Stimulated activated CD8-positive, alpha-beta memory T cell treated with anti-CD3 and anti-CD28 coated beads, Interleukin-12 subunit alpha, Interleukin-12 subunit beta, amount 100 ng/mL, for 24 hours (primary cell): ENCODE measurements around the gene TTC28.
"Not testable (repeated sequence)": the region's sequence is repeated elsewhere in the genome, so short reads cannot be mapped to it uniquely, and the experiment has no call there.

ENCODE experiments used
- DNase-seq: peaks from one replicate; pipeline ENCODE4 v3.0.0-alpha.2; 2020; ENCODE audit errors: extremely low read depth

Gene TTC28

GRCh38 chr22:28188178-28188879, 491.3 kb downstream of the TTC28 start:
- no peak for DNase-seq

DNA sequence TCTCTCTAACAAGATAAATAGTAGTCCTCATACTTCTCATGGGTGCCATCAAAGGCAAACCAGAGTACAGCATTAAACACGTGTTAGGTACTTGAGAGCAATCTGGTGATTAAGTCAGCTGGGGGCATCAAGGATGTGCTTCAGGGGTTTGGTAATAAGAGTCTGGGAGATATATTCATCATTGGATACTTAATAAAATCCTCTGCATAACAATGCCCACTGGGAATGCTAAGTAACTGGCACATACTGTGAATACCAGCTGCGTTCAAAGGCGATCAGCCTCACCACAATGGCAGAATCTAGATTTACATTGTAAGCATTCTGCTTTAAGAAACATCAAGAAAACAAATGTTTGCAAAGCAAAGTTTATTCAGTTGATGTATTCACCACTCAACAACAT, 492.0 kb downstream of the TTC28 start:
- DNase-seq = no peak

DNA sequence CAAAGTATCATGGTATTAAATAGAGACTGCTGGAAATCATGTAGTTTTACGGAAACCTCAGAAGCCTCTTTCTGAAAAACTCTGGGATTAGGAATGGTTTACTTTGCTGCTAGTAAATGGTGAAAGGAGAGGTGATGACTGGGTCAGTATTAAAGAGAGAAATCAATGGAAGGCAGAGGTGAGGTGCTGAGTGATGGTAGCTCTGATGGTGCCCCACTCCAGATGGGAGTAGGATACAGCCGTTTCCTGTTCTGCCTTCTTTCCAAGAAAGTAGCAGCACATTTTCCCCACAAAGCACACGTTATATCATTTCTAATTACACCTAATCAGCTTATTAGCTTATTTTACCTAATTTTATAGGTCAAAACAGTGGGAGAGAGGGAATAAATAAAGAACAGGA, 493.0 kb downstream of the TTC28 start:
- no peak for DNase-seq

- DNase-seq = no peak
Measured at GRCh38 chr22:28185130-28185529, 494.5 kb downstream of the TTC28 start.

GRCh38 chr22:28183078-28183860, 496.4 kb downstream of the TTC28 start:
- no peak for DNase-seq

DNA sequence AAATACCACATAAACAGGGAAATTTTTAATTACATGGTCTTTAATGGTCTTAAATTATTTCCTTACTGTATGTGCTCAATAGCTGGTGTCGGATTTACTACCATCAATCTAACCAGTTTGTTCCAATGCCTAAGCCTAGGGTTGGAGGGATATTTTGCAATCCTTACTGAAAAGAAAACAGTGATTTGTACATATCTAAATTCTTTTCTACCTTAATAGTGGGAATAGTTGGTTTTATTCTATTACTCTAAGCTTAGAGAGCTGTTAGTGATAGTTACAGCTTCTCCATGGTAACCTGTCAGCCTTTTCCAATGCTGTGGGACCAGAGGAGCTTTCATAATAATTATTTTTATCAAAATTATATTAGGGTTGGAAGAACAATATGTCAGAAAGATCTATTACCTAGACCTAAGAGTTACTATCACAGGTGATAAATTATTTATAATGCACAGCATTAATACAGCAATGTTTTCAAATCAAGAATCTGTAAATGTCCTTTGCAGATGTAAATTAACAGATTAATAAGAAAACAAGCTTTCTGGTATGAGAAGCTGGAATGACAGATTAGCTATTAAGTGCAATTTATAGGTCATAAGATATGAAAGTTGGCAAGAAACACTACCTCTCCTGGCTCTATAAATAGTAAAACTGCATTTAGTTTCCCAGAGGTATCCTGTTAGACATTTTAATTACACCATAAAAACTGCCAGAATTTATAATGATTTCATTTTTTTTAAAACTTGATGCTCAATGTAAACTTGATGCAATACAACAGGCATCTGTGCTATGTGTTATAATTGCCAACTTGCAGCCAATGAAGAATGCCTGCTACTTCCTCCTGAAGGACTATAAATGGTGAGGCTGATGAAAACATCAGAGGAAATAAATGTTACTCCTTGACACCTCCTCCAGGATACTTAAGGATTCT, 498.6 kb downstream of the TTC28 start:
- no peak for DNase-seq

DNA sequence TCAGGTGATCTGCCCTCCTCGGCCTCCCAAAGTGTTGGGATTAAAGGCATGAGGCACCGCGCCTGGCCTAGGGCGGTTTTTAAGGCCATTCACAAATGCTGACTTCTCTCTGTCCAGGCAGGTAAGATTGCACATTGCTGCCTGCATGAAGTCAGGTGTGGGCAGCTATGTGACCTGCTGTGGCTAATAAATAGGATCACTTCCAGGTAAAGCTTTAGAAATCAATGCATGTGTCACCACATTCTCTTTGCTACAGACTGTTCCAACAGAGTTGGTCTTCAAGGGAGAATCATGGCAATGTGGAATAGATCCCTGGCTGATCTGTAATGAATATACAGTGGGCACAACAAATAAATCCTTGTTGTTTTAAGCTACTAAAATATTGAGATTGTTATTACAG, 500.2 kb downstream of the TTC28 start:
- DNase-seq = no peak

DNA sequence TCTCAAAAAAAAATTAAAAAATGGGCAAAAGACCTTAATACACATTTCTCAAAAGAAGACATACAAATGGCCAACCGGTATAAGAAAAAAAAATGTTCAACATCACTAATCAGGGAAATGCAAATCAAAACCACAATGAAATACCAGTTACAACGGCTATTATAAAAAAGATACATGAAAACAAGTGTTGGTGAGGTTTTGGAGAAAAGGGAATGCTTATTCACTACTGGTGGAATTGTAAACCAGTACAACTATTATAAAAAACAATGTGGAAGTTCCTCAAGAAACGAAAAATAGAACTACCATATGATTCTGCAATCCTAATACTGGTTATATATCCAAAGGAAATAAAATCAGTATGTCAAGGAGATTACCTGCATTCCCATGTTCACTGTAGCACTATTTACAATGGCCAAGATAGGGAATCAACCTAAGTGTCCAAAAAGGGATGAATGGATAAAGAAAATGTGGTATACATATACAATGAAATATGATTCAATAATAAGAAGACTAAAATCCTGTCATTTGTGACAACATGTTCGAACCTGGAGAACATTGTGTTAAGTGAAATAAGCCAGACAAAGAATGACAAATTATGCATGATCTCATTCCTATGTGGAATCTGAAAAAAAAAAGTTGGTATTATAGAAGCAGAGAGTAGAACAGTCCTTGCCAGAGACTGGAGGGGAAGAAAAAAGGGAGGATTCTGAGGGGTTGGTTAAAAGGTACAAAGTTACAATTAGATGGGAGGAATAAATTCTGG, 503.7 kb downstream of the TTC28 start:
- no peak for DNase-seq

- DNase-seq = no peak
Measured at GRCh38 chr22:28174509-28174908, 505.1 kb downstream of the TTC28 start.

- no peak for DNase-seq
Measured at GRCh38 chr22:28172892-28173670, 506.6 kb downstream of the TTC28 start.

GRCh38 chr22:28171712-28172111, 507.9 kb downstream of the TTC28 start:
- no peak for DNase-seq

- no peak for DNase-seq
Measured at GRCh38 chr22:28171115-28171514, 508.5 kb downstream of the TTC28 start.

DNA sequence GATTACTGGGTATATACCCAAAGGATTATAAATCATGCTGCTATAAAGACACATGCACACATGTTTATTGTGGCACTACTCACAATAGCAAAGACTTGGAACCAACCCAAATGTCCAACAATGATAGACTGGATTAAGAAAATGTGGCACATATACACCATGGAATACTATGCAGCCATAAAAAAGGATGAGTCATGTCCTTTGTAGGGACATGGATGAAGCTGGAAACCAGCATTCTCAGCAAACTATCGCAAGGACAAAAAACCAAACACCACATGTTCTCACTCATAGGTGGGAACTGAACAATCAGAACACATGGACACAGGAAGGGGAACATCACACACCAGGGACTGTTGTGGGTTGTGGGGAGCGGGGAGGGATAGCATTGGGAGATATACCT, 510.3 kb downstream of the TTC28 start:
- DNase-seq = not testable (repeated sequence)

GRCh38 chr22:28155808-28156207, 523.8 kb downstream of the TTC28 start:
- DNase-seq = no peak

- no peak for DNase-seq
Measured at GRCh38 chr22:28154861-28155260, 524.8 kb downstream of the TTC28 start.

- DNase-seq = no peak
Measured at GRCh38 chr22:28151151-28151816, 528.4 kb downstream of the TTC28 start.

- DNase-seq = no peak
Measured at GRCh38 chr22:28148816-28149465, 530.7 kb downstream of the TTC28 start.

DNA sequence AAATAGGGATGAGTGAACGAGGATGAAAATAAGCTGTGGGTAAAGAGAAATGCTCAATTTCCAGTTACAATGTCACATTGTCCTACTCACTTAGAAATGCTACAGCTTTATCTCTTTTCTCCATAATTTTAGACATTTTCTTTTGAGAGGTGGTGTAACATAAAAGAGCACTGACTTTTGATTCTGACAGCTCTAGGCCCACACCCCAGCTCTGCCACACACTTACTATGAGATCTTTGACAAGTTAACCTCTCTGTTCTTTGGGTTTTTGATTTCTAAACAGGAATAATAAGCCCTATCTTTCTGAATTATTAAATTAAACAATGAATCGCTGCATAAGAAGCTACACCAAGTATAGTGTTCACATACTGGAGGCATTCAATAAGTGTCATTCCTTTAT, 532.2 kb downstream of the TTC28 start:
- DNase-seq = no peak

GRCh38 chr22:28146401-28147314, 533.0 kb downstream of the TTC28 start:
- no peak for DNase-seq
